Nucleus accumbens (tissue), 56 donors: Measurements from ENCODE around the gene FBXO15.
A peak's percentile ranks its signal among the peaks of the same experiment; 100 is the strongest.

Experiments used
- DNase-seq, 56 donors: peaks; one replicate each; lab custom pipeline; 2025; lab: John Stamatoyannopoulos, UW

Gene FBXO15

GRCh38 chr18:74068296-74068695 is 79.3 kb downstream of the FBXO15 start:
- DNase-seq = no peak

DNA sequence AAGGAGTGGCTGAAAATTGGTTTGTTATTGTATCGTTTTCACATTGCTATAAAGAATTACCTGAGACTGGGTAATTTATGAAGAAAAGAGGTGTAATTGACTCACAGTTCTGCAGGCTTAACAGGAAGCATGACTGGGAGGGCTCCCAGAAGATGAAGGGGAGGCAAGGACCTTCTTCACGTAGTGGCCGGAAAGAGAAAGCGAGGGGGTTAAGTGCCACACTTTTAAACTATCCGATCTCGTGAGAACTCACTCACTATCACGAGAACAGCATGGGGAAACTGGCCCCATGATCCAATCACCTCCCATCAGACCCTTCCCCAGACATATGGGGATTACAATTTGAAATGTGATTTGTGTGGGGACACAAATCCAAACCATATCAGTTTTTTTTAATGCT is 81.6 kb downstream of the FBXO15 start:
- no peak for DNase-seq

- no peak for DNase-seq
Observed at GRCh38 chr18:74065366-74065765, 82.3 kb downstream of the FBXO15 start.

DNA sequence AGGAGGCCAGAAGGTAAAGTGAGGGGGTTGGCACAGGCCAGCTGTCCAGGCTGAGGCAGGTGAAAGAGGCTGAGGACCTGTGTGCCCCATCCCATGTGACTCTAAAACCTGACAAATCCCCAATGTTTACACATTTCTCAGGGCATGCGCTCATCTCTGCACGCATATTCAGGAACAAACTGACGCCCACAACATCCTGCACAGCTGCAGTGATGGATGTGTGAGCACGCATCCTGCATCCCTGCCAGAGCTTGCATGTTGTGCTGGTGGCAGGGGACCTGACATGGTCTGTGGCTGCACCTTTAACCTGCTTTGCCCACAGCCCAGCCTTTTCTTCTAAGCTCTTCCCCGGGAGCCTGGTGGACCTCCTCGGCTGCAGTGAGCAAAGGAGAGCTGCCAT is 83.1 kb downstream of the FBXO15 start:
- peak in 12 of 56 donors; percentile 4 to 54 (median 21) for DNase-seq

- no peak for DNase-seq
Observed at GRCh38 chr18:74063557-74063956, 84.1 kb downstream of the FBXO15 start.

DNA sequence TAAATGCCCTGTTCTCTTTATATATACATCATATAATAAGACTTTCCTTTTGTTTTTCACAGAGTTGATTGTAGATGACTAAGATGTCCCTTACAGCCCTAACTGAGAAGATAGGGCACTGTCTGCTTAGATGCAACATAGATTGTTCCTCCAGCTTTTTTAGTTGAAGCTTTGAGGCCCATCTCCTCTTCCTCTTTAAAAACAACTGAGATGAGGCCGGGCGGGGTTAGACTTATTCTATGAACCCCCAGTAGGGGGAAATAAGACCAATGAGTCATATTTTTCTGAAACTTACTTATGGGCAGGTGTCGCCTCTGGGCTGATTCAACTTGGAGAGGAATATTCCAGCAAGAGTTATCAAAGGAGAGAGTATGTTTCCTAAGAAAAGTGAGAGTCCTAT is 84.6 kb downstream of the FBXO15 start:
- DNase-seq = no peak

- DNase-seq = no peak
Observed at GRCh38 chr18:74062037-74062436, 85.6 kb downstream of the FBXO15 start.

DNA sequence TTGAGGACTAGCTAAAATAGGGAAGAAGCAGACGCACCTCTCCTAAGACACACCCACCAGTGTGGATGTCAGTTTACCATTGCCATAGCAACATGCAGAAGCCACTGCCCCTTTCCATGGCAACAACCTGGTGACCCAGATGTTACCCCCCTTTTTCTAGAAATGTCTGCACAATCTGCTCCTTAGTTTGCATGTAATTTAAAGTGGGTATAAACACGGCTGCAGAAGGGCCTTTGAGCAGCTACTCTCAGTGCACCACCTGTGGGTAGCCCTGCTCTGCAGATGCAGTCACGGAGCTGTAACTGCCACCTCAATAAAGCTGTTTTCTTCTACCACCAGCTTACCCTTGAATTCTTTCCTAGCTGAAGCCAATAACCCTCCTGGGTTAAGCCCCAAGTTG is 87.1 kb downstream of the FBXO15 start:
- no peak for DNase-seq

- DNase-seq = no peak
Observed at GRCh38 chr18:74050807-74051206, 96.8 kb downstream of the FBXO15 start.

DNA sequence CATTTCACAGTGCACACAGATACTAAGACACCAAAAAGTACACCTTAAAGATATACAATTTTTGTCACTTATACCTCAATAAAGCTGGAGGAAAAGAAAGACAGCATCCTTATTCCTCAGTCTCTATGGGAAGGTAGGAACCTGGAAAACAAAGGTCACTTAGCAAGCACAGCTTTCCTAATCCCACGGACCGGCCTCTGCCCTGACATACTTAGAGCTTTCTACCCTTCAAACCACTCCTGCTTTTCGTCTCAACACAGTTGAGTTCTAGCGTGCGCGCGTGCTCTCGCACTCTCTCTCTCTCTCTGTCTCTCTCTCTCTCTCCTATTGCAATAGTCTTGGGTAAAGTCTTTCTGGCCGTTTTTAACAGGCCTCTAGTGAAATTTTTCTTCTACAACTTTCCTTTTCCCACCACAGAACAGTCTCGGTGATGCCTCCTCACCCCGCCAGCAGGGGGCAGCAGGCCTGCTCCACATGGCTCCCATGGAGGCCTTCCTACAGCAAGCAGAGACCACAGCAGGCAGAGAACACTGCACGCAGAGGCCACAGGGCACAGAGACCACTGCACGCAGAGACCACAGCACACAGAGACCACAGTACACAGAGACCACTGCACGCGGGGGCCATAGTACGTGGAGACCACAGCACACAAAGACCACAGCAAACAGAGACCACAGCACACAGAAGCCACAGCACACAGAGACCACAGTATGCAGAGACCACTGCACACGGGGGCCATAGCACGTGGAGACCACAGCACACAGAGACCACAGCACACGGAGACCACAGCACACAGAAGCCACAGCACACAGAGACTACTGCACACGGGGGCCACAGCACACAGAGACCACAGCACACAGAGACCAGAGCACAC is 106.9 kb downstream of the FBXO15 start:
- peak in 5 of 56 donors; percentile 6 to 20 (median 10) for DNase-seq

DNA sequence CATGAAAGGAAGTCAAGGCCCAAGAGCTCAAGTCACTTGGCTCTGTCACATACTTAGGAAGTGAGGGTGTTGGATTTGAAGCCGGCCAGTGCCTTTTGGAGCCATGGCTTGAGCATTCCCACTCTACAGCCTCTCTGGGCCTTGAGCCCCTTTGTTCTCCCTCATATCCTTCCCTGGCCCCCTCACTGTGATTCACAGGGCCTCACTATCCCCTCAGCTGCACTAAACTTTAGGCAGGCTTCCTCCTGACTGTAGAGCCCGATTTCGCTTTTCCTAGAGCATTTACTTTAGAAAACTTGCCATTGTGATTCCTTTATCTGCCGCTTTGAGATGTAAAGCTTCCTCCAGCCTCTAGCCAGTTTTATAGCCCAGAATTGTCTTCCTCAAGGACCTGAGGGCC is 107.6 kb downstream of the FBXO15 start:
- DNase-seq = no peak

DNA sequence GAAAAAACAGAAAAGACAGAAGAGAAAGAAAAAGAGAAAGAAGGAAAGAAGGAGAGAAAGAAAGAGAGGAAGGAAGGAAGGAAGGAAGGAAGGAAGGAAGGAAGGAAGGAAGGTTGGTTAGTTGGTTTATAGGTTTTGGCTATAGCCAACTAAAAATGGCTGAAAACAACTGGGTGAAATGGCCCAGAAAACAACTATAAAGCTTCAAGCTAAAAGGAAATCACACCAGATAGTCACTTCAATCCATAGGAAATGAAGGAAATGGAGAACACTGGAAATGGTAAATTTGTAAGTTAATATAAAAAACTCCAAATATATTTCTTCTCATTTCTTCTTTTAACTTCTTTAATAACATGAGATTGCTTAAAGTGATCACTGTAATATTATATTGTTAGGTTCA is 118.5 kb downstream of the FBXO15 start:
- no peak for DNase-seq
